Mesothelial cell of epicardium (in vitro differentiated cells): ENCODE data around the gene PRKAR1B. TPM values are rescaled to one million over a fixed set of nuclear protein-coding genes. Genes with fewer than 3 reads are reported as not detected.

Source experiments
- DNase-seq, 2 experiments: peaks; one replicate each; pipeline ENCODE4 v3.0.0; 2021; ENCODE audit warnings: low spot score in 2 of 2; ENCODE audit not compliant: unreplicated experiment in 2 of 2
- H3K27ac Mint-ChIP-seq: 2 replicates; pipeline ENCODE4 v1.8.0; 2021; ENCODE audit warnings: mixed read lengths
- H3K27me3 Mint-ChIP-seq: 2 replicates; pipeline ENCODE4 v1.8.0; 2021; ENCODE audit warnings: low read depth, mixed read lengths
- H3K36me3 Mint-ChIP-seq: 2 replicates; pipeline ENCODE4 v1.8.0; 2021; ENCODE audit warnings: mixed read lengths
- H3K4me1 Mint-ChIP-seq: 2 replicates; pipeline ENCODE4 v1.8.0; 2021; ENCODE audit warnings: mixed read lengths
- H3K4me3 Mint-ChIP-seq: 2 replicates; pipeline ENCODE4 v1.8.0; 2021; ENCODE audit warnings: mild to moderate bottlenecking, moderate library complexity, mixed read lengths
- H3K9me3 Mint-ChIP-seq: 2 replicates; pipeline ENCODE4 v1.8.0; 2021; ENCODE audit warnings: mixed read lengths
- CTCF ChIP-seq: fragments of 200-600 bp; sonication (generic); IDR thresholded peaks from one replicate; pipeline ENCODE4 v1.5.0; 2021; ENCODE audit warnings: antibody characterized with exemption; ENCODE audit not compliant: unreplicated experiment
- total RNA-seq: library from RNA; stranded (reverse); gene quantifications from 3 replicates; pipeline ENCODE4 v1.2.1, GENCODE V29; 2021

PRKAR1B gene
- total RNA-seq, 1 donor from 2014 or later: 50.6 TPM

DNA sequence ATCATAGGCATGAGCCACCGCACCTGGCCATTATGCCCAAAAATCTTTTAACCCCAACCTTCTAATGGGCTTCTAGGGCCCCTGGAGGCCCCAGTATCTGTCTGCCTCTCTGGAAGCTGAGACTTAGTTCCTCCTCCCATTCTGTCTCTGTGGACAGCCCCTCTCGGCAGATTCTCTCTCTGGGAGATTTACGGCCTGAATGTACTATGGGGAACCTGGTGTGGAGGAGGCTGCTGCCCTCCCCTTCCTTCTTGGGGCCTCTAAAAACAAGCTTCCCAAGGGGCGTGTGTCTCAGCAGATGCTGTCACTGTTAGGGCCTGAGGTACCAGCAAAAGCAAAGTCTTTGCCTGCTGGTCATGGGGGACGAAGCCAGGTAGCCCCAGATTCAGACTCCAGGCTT is 35.8 kb upstream of the PRKAR1B start:
- no peak overlapping the region for H3K27ac Mint-ChIP-seq
- no peaks in the 10 kb centered on the region for H3K4me1 Mint-ChIP-seq
- H3K36me3 Mint-ChIP-seq: peaks cover 37% of the 10 kb centered on the region
- no peak for DNase-seq
- TF ChIP-seq CTCF: no peak
- no peaks in the 10 kb centered on the region for H3K9me3 Mint-ChIP-seq
- H3K4me3 Mint-ChIP-seq: no peak overlapping the region
- H3K27me3 Mint-ChIP-seq: no peaks in the 10 kb centered on the region

- no peak overlapping the region for H3K4me3 Mint-ChIP-seq
- H3K27me3 Mint-ChIP-seq: no peaks in the 10 kb centered on the region
- no peaks in the 10 kb centered on the region for H3K9me3 Mint-ChIP-seq
- H3K4me1 Mint-ChIP-seq: no peaks in the 10 kb centered on the region
- no peak for TF ChIP-seq CTCF
- DNase-seq: no peak
- H3K36me3 Mint-ChIP-seq: peaks cover 31% of the 10 kb centered on the region
- no peak overlapping the region for H3K27ac Mint-ChIP-seq
These were observed 34.5 kb upstream of the PRKAR1B start for GRCh38 chr7:761631-762030.

GRCh38 chr7:761101-761500 is 34.0 kb upstream of the PRKAR1B start:
- H3K36me3 Mint-ChIP-seq: peaks cover 27% of the 10 kb centered on the region
- DNase-seq: no peak

GRCh38 chr7:760006-760405 is 32.9 kb upstream of the PRKAR1B start:
- TF ChIP-seq CTCF: no peak
- Mint-ChIP-seq H3K27ac (no peak overlapping the region), H3K27me3 (no peaks in the 10 kb centered on the region), H3K4me1 (no peaks in the 10 kb centered on the region), H3K4me3 (no peak overlapping the region), H3K9me3 (no peaks in the 10 kb centered on the region), H3K36me3 (peaks cover 21% of the 10 kb centered on the region)
- no peak for DNase-seq

More at GRCh38 chr7:761101-761500, 34.0 kb upstream of the PRKAR1B start:
- Mint-ChIP-seq H3K9me3 (no peaks in the 10 kb centered on the region), H3K27ac (no peak overlapping the region), H3K27me3 (no peaks in the 10 kb centered on the region), H3K4me3 (no peak overlapping the region), H3K4me1 (no peaks in the 10 kb centered on the region)
- no peak for TF ChIP-seq CTCF

GRCh38 chr7:759569-759968 is 32.5 kb upstream of the PRKAR1B start:
- Mint-ChIP-seq H3K27me3 (no peaks in the 10 kb centered on the region), H3K9me3 (no peaks in the 10 kb centered on the region), H3K4me1 (no peaks in the 10 kb centered on the region), H3K27ac (no peak overlapping the region), H3K36me3 (peaks cover 24% of the 10 kb centered on the region), H3K4me3 (no peak overlapping the region)
- DNase-seq: no peak
- TF ChIP-seq CTCF: no peak

DNA sequence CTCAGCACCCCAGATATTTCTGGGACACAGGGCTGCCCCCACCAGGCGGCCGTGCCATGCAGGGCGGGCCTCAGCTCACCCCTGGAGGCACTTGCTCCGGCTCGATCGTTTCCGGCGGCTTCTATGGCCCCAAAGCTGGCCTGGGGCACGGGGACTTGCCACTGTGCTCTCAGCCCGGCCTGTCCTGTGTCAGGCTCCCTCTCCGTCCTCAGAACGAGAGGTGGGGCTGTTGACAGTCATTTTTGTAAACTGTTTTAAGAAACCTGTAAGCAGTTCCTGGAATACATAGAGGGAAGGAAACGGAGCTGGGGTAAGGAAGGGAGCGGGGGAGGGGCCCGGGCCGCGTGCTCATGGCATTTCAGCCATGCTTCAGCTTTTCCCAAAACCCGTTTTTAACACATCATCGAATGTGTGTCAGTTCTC is 30.7 kb upstream of the PRKAR1B start:
- DNase-seq: no peak
- Mint-ChIP-seq H3K9me3 (no peaks in the 10 kb centered on the region), H3K4me1 (no peaks in the 10 kb centered on the region), H3K4me3 (no peak overlapping the region), H3K27me3 (no peaks in the 10 kb centered on the region), H3K27ac (no peak overlapping the region), H3K36me3 (peaks cover 27% of the 10 kb centered on the region)
- TF ChIP-seq CTCF: no peak
